Measurements from ENCODE around the gene SUMF1. TPM values are rescaled to one million over a fixed set of nuclear protein-coding genes. Genes with fewer than 3 reads are reported as not detected.

The SUMF1 gene
- total RNA-seq, 1 donor from 2014 or later, result 17.5 TPM

DNA sequence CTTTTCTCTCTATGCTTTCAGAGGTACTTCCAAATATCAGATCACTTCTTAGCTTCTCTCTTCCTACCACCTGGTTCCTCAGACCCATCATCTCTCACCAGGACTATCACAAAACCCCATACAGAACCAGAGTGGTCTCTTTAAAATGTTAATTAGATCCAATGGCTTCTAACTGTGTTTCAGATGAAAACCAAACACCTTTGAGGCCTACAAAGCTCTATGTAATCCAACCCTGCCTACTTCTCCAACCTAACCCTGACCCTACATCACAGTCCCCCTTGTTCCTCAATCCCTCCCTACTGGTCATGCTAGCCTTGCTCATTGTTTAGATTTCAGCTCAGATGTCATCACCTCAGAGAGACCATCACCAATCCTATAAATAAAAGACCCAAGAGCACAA, 34.8 kb downstream of the SUMF1 start:
- no peaks in the 10 kb centered on the region for H3K27me3 Mint-ChIP-seq (ENCODE audit: unreplicated experiment)
- H3K36me3 Mint-ChIP-seq (ENCODE audit: low read depth, unreplicated experiment), result peaks cover 25% of the 10 kb centered on the region
- H3K9me3 Mint-ChIP-seq (ENCODE audit: unreplicated experiment), result peaks cover 4% of the 10 kb centered on the region
- no peak for DNase-seq (ENCODE audit: low spot score)
- H3K27ac Mint-ChIP-seq (ENCODE audit: unreplicated experiment), result no peak overlapping the region
- TF ChIP-seq, protein P1, sequence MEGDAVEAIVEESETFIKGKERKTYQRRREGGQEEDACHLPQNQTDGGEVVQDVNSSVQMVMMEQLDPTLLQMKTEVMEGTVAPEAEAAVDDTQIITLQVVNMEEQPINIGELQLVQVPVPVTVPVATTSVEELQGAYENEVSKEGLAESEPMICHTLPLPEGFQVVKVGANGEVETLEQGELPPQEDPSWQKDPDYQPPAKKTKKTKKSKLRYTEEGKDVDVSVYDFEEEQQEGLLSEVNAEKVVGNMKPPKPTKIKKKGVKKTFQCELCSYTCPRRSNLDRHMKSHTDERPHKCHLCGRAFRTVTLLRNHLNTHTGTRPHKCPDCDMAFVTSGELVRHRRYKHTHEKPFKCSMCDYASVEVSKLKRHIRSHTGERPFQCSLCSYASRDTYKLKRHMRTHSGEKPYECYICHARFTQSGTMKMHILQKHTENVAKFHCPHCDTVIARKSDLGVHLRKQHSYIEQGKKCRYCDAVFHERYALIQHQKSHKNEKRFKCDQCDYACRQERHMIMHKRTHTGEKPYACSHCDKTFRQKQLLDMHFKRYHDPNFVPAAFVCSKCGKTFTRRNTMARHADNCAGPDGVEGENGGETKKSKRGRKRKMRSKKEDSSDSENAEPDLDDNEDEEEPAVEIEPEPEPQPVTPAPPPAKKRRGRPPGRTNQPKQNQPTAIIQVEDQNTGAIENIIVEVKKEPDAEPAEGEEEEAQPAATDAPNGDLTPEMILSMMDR (IDR thresholded peaks at IDR 0.05; ENCODE audit: unreplicated experiment), result no peak
- peaks cover 11% of the 10 kb centered on the region for H3K4me1 Mint-ChIP-seq (ENCODE audit: unreplicated experiment)
- no peak overlapping the region for H3K4me3 Mint-ChIP-seq (ENCODE audit: unreplicated experiment)

DNA sequence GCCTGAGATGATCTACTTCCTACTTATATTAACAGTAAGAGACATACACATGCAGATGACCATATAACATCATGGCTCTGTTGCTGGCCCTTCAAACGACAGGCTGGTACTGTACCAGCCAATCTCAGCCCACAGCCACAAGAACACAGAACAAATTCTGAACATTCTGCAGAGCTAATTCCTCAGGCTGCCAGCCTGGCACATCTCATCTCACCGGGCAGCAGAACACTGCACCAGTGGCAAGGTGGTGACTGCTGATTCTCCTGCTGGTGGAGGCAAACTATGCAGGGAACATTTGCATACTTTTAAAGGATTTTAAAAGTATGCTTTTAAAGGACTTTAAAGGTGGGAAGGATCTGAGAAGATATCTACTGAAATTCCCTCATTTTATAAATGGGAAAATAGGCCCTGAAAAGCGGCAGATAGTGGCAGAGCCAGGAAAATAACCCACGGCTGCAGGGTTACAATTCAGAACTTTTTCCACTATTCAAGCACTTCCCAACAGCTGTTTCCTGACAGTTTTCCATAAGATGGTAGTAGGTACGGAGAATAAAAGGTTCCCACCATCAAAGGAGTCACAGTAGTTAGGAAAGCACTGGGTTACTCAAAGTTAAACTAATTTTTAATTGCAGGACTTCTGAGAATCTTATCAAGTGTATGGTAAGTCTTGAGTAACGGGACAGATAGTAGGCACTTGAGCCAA, 37.3 kb downstream of the SUMF1 start:
- TF ChIP-seq, protein P1 (IDR thresholded peaks at IDR 0.05; ENCODE audit: unreplicated experiment), result no peak
- H3K36me3 Mint-ChIP-seq (ENCODE audit: low read depth, unreplicated experiment), result peaks cover 25% of the 10 kb centered on the region
- DNase-seq (ENCODE audit: low spot score), result no peak

DNA sequence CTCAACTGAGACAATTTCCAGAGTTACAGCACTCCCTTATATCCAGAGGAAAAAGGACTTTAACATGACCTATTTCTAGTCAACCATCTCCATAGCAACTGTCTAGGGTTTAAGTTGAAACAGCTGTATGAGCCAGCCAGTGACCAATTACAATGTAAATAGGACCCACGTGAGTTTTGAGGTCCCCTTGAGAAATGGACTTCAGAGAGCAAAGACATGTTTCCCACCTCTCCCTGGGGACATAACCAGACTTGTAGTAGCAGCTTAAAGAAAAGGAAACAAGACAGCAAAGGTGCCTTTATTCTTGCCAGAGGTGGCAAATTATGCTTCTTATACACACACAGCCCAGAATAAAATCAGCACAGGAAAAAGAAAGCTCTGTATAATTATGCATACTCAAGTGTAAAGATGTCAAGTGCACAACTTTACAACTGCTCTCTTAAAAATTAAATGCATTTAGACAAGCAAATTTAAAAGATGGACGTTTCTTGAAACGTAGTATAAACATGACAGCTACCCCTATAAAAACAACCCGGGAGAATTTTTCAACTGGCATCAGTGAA, 40.2 kb downstream of the SUMF1 start:
- DNase-seq (ENCODE audit: low spot score), result no peak
- Mint-ChIP-seq H3K4me1 (ENCODE audit: unreplicated experiment) (peaks cover 11% of the 10 kb centered on the region), H3K27ac (ENCODE audit: unreplicated experiment) (no peak overlapping the region), H3K9me3 (ENCODE audit: unreplicated experiment) (peaks cover 4% of the 10 kb centered on the region), H3K36me3 (ENCODE audit: low read depth, unreplicated experiment) (peaks cover 13% of the 10 kb centered on the region), H3K4me3 (ENCODE audit: unreplicated experiment) (no peak overlapping the region), H3K27me3 (ENCODE audit: unreplicated experiment) (peaks cover 2% of the 10 kb centered on the region)
- TF ChIP-seq, protein P1 (IDR thresholded peaks at IDR 0.05; ENCODE audit: unreplicated experiment), result no peak

More for the DNA sequence above, 37.3 kb downstream of the SUMF1 start:
- Mint-ChIP-seq H3K9me3 (ENCODE audit: unreplicated experiment) (peaks cover 4% of the 10 kb centered on the region), H3K27me3 (ENCODE audit: unreplicated experiment) (no peaks in the 10 kb centered on the region), H3K4me3 (ENCODE audit: unreplicated experiment) (no peak overlapping the region), H3K27ac (ENCODE audit: unreplicated experiment) (no peak overlapping the region), H3K4me1 (ENCODE audit: unreplicated experiment) (peaks cover 11% of the 10 kb centered on the region)

DNA sequence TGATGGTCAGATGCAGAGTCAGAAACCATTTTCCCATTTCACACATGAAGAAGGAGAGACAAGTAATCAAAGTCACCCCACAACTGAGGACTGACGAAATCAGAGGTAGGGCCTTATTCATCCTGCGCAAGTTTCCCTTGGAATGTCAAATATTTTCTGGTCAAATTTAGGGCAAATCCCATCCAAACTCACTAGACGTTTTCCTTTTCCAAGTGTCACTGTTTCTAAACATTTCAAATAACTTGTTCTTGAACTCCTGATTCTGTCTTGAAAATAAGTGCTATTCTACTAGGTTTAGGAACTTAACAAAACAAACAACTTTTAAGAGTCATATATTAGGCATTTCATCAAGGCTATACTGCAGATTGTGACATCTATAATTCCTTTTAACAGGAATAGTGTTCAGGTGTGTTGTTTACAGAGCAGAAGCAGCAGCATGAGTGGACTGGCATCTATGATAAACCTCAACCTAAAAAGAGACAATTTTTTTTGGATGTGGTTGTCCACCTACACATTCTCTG, 40.7 kb downstream of the SUMF1 start:
- Mint-ChIP-seq H3K27me3 (ENCODE audit: unreplicated experiment) (peaks cover 2% of the 10 kb centered on the region), H3K36me3 (ENCODE audit: low read depth, unreplicated experiment) (peaks cover 8% of the 10 kb centered on the region), H3K4me3 (ENCODE audit: unreplicated experiment) (no peak overlapping the region), H3K27ac (ENCODE audit: unreplicated experiment) (no peak overlapping the region), H3K9me3 (ENCODE audit: unreplicated experiment) (peaks cover 2% of the 10 kb centered on the region), H3K4me1 (ENCODE audit: unreplicated experiment) (peaks cover 11% of the 10 kb centered on the region)
- DNase-seq (ENCODE audit: low spot score), result no peak
- TF ChIP-seq, protein P1 (IDR thresholded peaks at IDR 0.05; ENCODE audit: unreplicated experiment), result no peak

DNA sequence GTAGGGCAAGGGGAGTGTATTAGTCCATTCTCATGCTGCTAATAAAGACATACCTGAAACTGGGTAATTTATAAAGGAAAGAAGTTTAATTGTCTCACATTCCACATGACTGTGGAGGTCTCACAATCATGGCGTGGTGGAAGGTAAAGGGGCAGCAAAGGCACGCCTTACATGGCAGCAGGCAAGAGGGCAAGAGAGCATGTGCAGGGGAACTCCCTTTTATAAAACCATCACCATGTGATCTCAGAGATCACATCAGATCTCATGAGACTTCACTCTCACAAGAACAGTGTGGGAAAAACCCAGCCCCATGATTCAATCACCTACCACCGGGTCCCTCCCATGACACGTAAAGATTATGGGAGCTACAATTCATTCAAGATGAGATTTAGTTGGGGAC, 41.4 kb downstream of the SUMF1 start:
- Mint-ChIP-seq H3K27ac (ENCODE audit: unreplicated experiment) (no peak overlapping the region), H3K4me3 (ENCODE audit: unreplicated experiment) (no peak overlapping the region), H3K36me3 (ENCODE audit: low read depth, unreplicated experiment) (peaks cover 4% of the 10 kb centered on the region), H3K4me1 (ENCODE audit: unreplicated experiment) (peaks cover 11% of the 10 kb centered on the region), H3K27me3 (ENCODE audit: unreplicated experiment) (peaks cover 2% of the 10 kb centered on the region), H3K9me3 (ENCODE audit: unreplicated experiment) (no peaks in the 10 kb centered on the region)
- DNase-seq (ENCODE audit: low spot score), result no peak
- TF ChIP-seq, protein P1 (IDR thresholded peaks at IDR 0.05; ENCODE audit: unreplicated experiment), result no peak

Measured in endothelial cell (in vitro differentiated cells).